Renal cortical epithelial cell (primary cell): ENCODE measurements around the gene DTX4. TPM values are rescaled to one million over a fixed set of nuclear protein-coding genes. Genes with fewer than 3 reads are reported as not detected.

Source experiments
- DNase-seq: peaks from one replicate; pipeline ENCODE4 v3.0.0-alpha.2; 2011; ENCODE audit warnings: low read depth
- total RNA-seq: library from RNA; depleted of rRNA; stranded (reverse); fragments of >200 nt; gene quantifications from 2 replicates; pipeline ENCODE4 v1.2.3, GENCODE V29; 2014

The DTX4 gene
- total RNA-seq, 1 donor from 2014 or later: 17.0 TPM

DNA sequence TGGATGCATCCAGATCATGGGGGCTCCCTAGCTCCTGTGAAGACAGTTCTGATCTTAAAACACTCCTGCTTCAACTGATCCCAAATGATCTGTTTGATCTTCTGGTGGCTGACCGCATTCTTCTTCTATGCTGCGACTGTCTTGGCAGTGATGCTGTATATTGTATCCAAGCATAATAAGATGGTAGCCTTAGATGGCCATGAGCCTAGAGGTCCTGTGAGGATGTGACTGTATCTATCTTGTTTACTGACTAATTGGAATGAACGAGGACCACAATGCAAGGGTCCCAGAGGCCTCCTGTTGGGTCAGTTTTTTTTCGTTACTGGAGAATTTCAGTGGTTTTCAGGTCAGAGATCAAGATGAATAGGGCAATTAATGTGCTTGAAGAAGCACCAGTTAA is 47.9 kb downstream of the DTX4 start:
- no peak for DNase-seq

DNA sequence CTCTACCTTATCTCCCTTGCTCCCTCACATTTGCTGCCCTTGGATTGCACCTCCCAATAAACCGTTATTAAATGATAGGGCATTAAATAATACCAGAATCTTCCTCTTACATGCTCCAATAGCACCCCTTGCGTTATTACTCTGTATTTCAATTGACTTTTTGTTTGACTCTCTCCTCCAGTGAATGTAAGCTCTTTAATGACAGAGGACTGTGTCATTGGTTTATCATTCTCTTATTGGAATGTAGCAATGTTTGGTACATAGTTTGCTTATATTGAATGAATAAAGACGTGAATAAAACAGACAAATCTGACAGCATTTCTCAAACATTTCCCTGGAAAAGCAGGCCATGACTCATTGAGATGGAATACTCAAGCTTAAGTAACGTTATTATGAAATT is 49.5 kb downstream of the DTX4 start:
- DNase-seq: no peak

DNA sequence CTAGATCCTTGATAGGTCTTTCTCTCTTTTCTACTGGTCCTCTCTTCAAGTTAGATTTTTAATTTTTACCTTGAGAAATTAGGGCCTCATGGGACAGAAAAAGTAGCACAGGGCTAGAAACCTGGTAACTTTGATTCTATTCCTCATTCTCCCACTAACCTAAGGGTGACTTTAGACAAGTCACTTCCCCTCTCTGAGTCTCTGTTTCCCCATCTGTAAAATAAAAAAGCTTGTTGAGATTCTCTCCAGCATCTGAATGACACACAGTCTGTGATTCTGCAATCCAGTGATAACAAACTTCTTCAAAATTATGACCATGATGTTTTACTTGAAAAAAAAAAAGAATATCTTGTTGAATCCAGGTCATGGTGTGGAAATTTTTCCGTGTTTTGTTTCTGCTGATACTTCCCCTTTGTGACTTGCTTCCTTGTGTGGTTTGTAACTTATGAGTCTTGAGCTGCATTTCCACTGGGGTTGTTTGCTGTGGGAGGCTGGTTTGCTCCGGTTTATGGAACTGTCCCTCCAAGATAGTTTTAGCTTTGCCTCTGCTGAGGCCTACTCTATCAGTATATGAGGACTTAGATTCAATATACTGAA is 50.6 kb downstream of the DTX4 start:
- DNase-seq: no peak

DNA sequence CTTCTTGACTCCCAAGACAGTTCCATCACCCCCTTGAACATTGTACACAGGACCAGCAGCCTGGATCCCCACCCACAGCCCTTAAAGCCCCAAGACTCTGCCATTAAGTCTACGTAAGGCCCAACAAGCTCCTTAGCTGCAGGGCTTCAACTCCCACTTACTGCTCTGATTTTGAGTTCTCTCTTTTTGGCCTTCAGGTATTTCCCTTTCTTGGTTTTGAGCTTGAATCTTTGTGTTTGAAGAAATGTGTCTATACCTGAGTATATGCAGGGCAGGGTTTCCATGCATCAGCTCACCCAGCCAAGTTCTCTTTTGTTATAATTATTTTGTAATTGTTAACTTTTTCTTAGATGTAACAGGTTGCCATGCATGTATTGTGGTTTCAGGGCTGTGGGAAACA is 51.2 kb downstream of the DTX4 start:
- DNase-seq: no peak

DNA sequence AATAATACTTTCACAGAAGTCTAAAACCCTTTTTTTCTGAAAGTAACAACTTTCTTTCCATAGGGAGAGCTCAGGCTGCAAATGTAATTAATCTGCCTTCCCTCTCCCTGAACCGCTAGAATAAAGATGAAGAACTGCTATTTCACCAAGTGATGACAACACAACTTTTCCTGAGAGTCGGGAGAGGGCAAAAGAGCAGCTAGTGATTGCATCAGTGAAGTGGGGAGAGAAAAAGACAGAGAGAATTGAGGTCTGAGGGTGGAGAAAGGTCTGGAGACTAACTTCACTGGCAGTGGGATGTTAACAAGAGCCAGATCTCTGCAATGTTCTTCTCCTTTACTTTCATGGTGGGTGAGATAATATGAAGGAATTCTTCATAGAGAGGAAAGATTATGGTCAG is 51.7 kb downstream of the DTX4 start:
- DNase-seq: no peak

DNA sequence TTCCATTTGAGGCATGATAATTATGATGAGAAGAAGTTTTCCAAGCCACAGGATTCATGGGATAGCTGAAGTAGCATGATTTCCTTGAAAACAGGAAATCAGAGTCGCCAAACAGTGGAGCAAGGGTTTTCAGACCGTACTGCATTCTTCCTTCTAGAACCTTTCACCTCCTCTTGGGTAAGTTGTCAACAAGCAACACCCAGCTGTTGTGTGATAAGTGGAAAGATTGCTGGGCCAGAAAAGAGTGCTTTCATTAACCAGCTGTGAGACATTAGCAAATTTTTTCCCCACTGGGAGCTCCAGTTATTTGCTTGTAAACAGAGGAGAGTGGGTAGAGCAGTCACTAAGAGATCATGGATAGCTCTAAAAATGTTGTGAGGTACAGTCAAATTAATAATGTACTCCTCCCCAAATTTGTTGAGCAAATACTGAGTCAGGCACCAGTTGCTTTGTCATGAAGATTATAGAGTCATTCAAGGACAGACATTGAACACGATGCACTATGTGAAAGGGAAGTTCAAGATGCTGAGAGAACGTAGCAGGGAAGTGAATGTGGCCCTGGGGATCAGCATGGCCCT is 52.5 kb downstream of the DTX4 start:
- no peak for DNase-seq

DNA sequence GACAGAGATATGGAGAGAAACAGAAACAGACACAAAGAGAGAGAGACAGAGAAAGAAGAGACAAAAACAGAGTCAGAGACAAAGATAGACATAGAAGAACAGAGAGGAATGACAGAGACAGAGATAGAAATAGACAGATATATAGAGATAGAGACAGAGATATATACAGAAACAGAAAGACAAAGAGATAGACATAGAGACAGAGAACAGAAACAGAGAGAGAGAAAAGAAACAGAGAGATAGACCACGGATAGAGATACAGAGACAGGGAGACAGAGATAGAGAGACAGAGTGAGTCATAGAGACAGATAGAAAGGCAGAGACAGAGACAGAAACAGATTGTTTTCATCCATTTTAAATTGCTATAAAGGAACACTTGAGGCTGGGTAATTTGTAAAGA is 53.1 kb downstream of the DTX4 start:
- DNase-seq: no peak

DNA sequence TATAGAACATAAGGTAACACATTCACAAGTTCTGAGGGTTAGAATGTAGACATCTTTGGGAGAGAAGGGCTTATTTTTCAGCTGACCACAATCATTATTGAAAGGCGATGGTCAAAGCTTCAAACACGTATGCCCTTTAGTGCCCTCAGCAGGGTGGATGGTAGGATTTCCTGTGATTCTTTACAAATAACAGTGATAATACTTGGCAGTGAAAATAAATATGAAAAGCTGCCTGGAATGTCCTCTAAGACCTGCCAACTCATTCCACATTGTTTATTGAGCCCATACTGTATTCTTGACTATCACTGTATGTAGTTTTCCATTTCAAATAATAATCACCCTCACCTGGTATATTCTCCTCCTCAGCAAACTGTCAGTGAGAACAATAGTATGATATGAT is 54.5 kb downstream of the DTX4 start:
- no peak for DNase-seq

DNA sequence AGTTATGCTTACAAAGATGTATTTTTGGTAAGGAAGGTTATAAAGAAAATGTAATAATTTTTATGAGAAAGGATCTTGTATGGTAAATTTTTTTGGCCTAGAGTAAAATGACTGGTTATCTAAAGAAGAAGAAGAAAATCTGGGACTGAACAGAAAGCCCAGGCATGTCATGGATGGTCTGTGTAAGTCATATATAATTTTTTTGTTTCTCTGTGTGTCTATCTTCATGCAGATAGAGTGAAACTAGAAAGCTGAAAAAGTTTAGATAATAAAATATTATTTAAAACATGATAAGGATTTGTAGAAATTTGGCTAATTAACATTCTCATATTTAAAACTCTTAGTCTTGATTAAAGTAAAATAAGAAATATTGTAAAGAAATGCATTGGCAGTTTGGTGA is 68.4 kb downstream of the DTX4 start:
- DNase-seq: no peak

DNA sequence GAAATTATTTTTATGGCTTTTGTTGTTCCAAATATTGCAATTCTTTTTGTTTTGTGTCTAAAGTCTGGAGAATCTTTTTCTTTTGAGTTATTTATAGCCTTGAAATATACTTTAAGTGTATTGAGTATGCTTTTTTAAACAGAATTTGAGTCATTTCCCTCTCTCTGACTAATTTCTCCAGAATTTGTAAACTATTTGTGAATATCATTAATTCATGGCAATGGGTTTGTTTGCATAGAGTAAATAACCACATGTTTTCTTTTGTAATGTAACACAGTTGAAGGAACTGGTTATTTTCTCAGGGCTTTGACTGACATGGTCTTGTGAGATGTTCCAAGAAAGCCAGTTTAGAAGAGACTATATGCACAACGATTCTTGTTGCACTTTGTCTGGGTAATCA is 71.7 kb downstream of the DTX4 start:
- no peak for DNase-seq

DNA sequence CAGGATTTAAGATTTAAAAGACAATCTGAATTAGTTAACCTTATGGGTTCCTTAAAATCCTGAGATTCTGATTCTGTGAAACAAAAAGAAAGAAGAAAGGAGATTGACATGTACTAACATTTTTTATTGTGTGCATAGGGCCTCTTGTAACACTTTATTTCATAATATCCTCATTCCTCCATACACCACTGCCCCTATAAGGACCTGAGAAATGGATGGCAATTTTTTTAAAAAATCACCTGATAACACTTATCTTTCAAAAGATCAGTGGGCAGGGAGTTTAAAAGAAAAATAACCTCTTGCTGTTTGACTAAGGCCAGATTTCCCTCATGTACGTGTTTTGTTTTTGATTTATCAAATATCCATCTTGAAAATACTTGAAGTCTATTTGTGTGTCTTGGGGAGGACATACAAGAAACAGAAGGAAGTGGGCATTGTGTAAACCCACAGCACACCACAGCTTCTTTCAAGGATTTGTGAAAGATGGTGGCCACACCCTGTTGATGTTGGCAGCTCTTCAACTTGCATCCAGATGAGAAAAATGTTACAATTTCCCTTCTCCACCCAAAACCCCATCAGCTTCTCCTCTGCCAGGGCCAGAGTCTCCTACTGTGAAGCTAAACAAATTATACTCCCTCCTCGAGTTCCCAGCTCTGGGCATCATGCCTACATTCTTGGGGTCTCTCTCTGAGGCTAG is 75.7 kb downstream of the DTX4 start:
- DNase-seq: no peak

DNA sequence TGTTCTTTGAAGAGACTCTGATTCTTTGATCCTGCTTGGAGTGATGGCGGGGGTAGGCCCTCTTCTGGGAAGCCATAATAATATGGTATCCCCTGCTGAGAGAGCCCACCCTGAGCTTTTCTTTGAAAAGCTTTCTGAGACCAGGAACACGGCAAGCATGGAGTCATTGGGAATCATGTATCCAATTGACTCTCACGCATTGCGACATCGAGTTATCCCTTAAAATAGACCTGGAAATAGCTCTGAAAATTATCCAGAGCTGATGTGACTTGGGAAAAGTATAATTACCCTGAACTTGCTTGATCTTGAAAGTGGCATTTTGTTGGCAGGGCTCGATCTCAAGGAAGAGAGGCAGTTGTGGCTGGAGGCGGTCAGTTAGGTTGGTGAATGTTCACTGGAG is 77.6 kb downstream of the DTX4 start:
- no peak for DNase-seq

DNA sequence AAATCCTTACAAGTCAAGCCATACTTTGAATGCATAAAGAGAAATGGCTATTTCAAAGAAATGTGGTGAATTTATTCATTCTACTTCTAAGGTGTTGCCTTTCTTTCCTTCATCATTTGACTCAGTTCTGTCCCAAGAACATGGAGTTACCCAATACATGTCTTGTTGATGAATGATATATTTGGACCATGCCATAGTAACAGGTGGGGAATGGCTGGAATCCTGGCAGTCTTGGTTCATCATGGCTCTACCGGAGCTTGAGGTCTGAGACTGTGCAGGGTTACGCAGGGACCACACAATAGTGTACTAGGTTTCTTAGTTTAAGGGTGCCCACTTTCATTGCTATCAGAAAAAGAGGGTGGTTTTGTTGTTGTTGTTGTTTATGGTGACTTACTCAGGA is 81.1 kb downstream of the DTX4 start:
- DNase-seq: no peak

DNA sequence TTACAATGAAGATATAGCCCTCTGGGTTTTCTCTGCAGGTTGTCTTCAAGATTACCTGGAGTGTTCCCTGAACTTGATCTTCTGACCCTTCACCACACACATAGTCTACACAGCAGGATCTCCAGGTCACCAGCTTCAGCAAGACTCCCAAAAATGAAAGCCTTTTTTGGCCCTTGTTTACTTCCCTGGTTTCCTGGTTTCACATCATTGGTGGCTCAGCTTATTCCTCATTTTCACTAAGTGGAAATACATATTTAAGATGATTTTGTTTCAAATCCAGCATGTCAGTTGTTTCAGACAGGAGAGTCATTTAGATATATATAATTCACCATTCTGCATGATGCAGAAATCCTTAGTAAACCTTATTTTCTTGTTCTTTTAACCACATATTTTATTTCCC is 82.4 kb downstream of the DTX4 start:
- DNase-seq: no peak

DNA sequence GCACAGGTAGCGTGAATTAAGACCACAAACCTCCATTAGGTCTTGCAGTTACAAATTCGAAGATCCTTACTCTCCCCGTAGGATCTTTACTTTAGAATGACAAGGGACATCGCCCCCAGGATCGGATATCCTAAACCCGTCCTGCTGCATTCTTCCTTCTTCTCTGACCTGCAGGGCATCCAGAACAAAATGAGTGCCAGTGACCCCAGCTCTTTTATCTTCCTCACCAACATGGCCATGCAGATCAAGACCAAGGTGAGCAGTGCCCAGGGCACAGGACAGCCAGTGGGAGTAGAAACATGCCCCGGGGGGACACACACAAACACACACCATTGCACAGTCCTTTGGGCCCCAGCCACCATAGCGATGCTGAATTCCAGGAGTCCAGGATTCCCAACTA is 83.3 kb downstream of the DTX4 start:
- DNase-seq: no peak

Other genes with a start within 250 kb of the DTX4 start
- 2.8 and 5.0 TPM in 2 replicates for gene GLYATL1, start 232.6 kb upstream of the DTX4 start, total RNA-seq
- not detected in 2 replicates for gene GLYATL1B, start 85.8 kb upstream of the DTX4 start, total RNA-seq
- gene FAM111B, start 64.9 kb upstream of the DTX4 start, total RNA-seq: 0.89 and 9.2 TPM in 2 replicates
- gene FAM111A, start 29.3 kb upstream of the DTX4 start, total RNA-seq: 29.7 and 39.4 TPM in 2 replicates
- not detected in 2 replicates for gene MPEG1, start 40.8 kb downstream of the DTX4 start, total RNA-seq
- not detected in 2 replicates for gene OR5AN1, start 186.8 kb downstream of the DTX4 start, total RNA-seq